K562 (cell line): ENCODE measurements around the gene TM7SF2.

Experiments
- CHD2 ChIP-seq: IDR thresholded peaks from 2 replicates; pipeline ENCODE4 v1.6.1; 2011; ENCODE audit warnings: low read depth, low read length
- FOS ChIP-seq: IDR thresholded peaks from 3 replicates; pipeline ENCODE4 v1.6.1; 2011; ENCODE audit not compliant: insufficient read length; ENCODE audit errors: extremely low read depth
- NBN ChIP-seq: fragments of 450-650 bp; IDR thresholded peaks from 2 replicates; pipeline ENCODE4 v1.6.1; 2016; ENCODE audit warnings: low read depth, mild to moderate bottlenecking
- POLR2A ChIP-seq: fragments of 450-650 bp; conservative IDR thresholded peaks from 2 replicates; pipeline ENCODE4 v1.6.1; 2016
- SMARCE1 ChIP-seq: fragments of 450-650 bp; IDR thresholded peaks from 2 replicates; pipeline ENCODE4 v1.7.1; 2016; ENCODE audit warnings: mild to moderate bottlenecking
- SP1 ChIP-seq: sonication (generic); formaldehyde crosslinking; IDR thresholded peaks from 2 replicates; pipeline ENCODE4 v1.8.1; 2022; ENCODE audit warnings: mild to moderate bottlenecking, missing genetic modification reagents
- ZNF263 ChIP-seq: sonication (generic); formaldehyde crosslinking; IDR thresholded peaks from 2 replicates; pipeline ENCODE4 v1.8.0; 2022; ENCODE audit warnings: mild to moderate bottlenecking, missing genetic modification reagents, borderline replicate concordance
- TF ChIP-seq, protein P1 (sequence below), 2 experiments: fragments of 450-650 bp; formaldehyde crosslinking in 1 of 2; IDR thresholded peaks; 2 replicates each; pipeline versions ENCODE4 v1.4.0 to v1.6.1; 2014 to 2020; ENCODE audit warnings: mild to moderate bottlenecking in 2 of 2, borderline replicate concordance in 1 of 2, low read depth in 1 of 2
- TF ChIP-seq, protein P2 (sequence below): sonication (generic); formaldehyde crosslinking; IDR thresholded peaks from 2 replicates; pipeline ENCODE4 v1.8.1; 2023; ENCODE audit warnings: mild to moderate bottlenecking, missing genetic modification reagents
- TF ChIP-seq, protein P3 (sequence below), 3 experiments: IDR thresholded peaks in 2 of 3; conservative IDR thresholded peaks in 1 of 3; 2 replicates each; pipeline ENCODE4 v1.5.1; 2011 to 2012; ENCODE audit warnings: low read length in 3 of 3, mild to moderate bottlenecking in 3 of 3, control low read depth in 2 of 3, improper control_type of control experiment in 1 of 3, inconsistent platforms in 1 of 3, low read depth in 1 of 3, mixed read lengths in 1 of 3, moderate library complexity in 1 of 3; ENCODE audit not compliant: insufficient read depth in 2 of 3
- TF ChIP-seq, protein P4 (sequence below): sonication (generic); formaldehyde crosslinking; IDR thresholded peaks from 2 replicates; pipeline ENCODE4 v1.8.1; 2023; ENCODE audit warnings: mild to moderate bottlenecking, missing genetic modification reagents, moderate library complexity

DNA sequence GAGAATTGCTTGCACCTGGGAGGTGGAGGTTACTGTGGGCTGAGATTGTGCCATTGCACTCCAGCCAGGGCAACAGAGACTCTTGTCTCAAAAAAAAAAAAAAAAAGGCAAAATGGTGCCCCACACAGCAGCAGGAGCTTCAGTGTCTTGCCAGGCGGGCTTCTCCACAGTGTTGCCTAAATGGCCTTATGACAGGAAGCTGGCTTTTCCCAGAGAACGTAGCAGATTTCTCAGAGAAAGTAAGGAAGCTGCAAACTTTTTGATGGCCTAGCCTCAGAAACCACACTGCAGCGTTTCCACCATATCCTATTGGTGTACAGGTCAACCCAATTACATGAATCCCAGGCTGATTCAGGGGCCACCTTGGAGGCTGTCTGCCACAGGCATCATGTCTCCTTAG is 45.7 kb downstream of the TM7SF2 start:
- TF ChIP-seq NBN (no peak), CHD2 (no peak), POLR2A (no peak), ZNF263 (CRISPR knock-in tag) (no peak), FOS (no peak), SMARCE1 (no peak), SP1 (CRISPR knock-in tag) (no peak)
- TF ChIP-seq, protein P1, sequence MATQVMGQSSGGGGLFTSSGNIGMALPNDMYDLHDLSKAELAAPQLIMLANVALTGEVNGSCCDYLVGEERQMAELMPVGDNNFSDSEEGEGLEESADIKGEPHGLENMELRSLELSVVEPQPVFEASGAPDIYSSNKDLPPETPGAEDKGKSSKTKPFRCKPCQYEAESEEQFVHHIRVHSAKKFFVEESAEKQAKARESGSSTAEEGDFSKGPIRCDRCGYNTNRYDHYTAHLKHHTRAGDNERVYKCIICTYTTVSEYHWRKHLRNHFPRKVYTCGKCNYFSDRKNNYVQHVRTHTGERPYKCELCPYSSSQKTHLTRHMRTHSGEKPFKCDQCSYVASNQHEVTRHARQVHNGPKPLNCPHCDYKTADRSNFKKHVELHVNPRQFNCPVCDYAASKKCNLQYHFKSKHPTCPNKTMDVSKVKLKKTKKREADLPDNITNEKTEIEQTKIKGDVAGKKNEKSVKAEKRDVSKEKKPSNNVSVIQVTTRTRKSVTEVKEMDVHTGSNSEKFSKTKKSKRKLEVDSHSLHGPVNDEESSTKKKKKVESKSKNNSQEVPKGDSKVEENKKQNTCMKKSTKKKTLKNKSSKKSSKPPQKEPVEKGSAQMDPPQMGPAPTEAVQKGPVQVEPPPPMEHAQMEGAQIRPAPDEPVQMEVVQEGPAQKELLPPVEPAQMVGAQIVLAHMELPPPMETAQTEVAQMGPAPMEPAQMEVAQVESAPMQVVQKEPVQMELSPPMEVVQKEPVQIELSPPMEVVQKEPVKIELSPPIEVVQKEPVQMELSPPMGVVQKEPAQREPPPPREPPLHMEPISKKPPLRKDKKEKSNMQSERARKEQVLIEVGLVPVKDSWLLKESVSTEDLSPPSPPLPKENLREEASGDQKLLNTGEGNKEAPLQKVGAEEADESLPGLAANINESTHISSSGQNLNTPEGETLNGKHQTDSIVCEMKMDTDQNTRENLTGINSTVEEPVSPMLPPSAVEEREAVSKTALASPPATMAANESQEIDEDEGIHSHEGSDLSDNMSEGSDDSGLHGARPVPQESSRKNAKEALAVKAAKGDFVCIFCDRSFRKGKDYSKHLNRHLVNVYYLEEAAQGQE (IDR thresholded peaks at IDR 0.05; ENCODE audit: borderline replicate concordance) = no peak
- TF ChIP-seq, protein P1 (CRISPR knock-in tag; IDR thresholded peaks at IDR 0.05; ENCODE audit: low read depth) = no peak
- TF ChIP-seq, protein P2, sequence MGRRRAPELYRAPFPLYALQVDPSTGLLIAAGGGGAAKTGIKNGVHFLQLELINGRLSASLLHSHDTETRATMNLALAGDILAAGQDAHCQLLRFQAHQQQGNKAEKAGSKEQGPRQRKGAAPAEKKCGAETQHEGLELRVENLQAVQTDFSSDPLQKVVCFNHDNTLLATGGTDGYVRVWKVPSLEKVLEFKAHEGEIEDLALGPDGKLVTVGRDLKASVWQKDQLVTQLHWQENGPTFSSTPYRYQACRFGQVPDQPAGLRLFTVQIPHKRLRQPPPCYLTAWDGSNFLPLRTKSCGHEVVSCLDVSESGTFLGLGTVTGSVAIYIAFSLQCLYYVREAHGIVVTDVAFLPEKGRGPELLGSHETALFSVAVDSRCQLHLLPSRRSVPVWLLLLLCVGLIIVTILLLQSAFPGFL (CRISPR knock-in tag) = no peak
- TF ChIP-seq, protein P3, sequence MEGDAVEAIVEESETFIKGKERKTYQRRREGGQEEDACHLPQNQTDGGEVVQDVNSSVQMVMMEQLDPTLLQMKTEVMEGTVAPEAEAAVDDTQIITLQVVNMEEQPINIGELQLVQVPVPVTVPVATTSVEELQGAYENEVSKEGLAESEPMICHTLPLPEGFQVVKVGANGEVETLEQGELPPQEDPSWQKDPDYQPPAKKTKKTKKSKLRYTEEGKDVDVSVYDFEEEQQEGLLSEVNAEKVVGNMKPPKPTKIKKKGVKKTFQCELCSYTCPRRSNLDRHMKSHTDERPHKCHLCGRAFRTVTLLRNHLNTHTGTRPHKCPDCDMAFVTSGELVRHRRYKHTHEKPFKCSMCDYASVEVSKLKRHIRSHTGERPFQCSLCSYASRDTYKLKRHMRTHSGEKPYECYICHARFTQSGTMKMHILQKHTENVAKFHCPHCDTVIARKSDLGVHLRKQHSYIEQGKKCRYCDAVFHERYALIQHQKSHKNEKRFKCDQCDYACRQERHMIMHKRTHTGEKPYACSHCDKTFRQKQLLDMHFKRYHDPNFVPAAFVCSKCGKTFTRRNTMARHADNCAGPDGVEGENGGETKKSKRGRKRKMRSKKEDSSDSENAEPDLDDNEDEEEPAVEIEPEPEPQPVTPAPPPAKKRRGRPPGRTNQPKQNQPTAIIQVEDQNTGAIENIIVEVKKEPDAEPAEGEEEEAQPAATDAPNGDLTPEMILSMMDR (IDR thresholded peaks at IDR 0.05 in 2 of 3, conservative IDR thresholded peaks at IDR 0.05 in 1 of 3; ENCODE audit: insufficient read depth in 2 of 3, low read depth in 1 of 3, low read length in 3 of 3) = no peak
- TF ChIP-seq, protein P4, sequence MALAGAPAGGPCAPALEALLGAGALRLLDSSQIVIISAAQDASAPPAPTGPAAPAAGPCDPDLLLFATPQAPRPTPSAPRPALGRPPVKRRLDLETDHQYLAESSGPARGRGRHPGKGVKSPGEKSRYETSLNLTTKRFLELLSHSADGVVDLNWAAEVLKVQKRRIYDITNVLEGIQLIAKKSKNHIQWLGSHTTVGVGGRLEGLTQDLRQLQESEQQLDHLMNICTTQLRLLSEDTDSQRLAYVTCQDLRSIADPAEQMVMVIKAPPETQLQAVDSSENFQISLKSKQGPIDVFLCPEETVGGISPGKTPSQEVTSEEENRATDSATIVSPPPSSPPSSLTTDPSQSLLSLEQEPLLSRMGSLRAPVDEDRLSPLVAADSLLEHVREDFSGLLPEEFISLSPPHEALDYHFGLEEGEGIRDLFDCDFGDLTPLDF (CRISPR knock-in tag) = no peak
